Measurements from ENCODE around the gene IGF1R. TPM values are rescaled to one million over a fixed set of nuclear protein-coding genes. Genes with fewer than 3 reads are reported as not detected.

Gene IGF1R
- total RNA-seq, 1 experiment from 2014 or later: 16.3 TPM

GRCh38 chr15:98674336-98674735 lies 26.0 kb downstream of the IGF1R start (continued):
- TF ChIP-seq REST (IDR thresholded peaks at IDR 0.05; ENCODE audit: low read depth) (no peak), POLR2AphosphoS5 (IDR thresholded peaks at IDR 0.05; ENCODE audit: low read depth, low read length) (no peak), POLR2A (IDR thresholded peaks at IDR 0.05; ENCODE audit: borderline replicate concordance, extremely low read depth, insufficient read depth, insufficient read length) (no peak), CEBPB (IDR thresholded peaks at IDR 0.05; ENCODE audit: low read depth) (no peak)

GRCh38 chr15:98676586-98677270 lies 28.4 kb downstream of the IGF1R start:
- Histone ChIP-seq H3K36me3 (ENCODE audit: control insufficient read depth in 1 of 2, insufficient read depth in 2 of 2, low read length in 2 of 2) (no peaks in the 10 kb centered on the region), H3K9ac (ENCODE audit: low read length) (no peak overlapping the region), H3K9me3 (ENCODE audit: control insufficient read depth in 1 of 2, insufficient read depth in 1 of 2, low read depth in 1 of 2, low read length in 2 of 2) (no peaks in the 10 kb centered on the region), H3K4me2 (ENCODE audit: low read length) (no peak overlapping the region), H3K9me2 (ENCODE audit: insufficient read depth) (no peaks in the 10 kb centered on the region), H2AFZ (ENCODE audit: low read depth, low read length, poor library complexity, severe bottlenecking) (no peak overlapping the region), H3K27ac (ENCODE audit: low read depth, low read length) (no peak overlapping the region), H3K4me3 (replicated peaks in 1 of 2; ENCODE audit: low read depth in 1 of 2, low read length in 2 of 2) (no peak overlapping the region), H3K27me3 (ENCODE audit: insufficient read depth, low read length) (no peaks in the 10 kb centered on the region), H4K20me1 (ENCODE audit: insufficient read depth) (no peaks in the 10 kb centered on the region), H3K4me1 (ENCODE audit: control insufficient read depth in 1 of 2, insufficient read depth in 2 of 2, low read length in 2 of 2) (no peaks in the 10 kb centered on the region), H3K79me2 (ENCODE audit: insufficient read depth, low read length) (no peaks in the 10 kb centered on the region)
- ChIA-PET CTCF (no interaction called here), POLR2A (no interaction called here), RAD21 (ENCODE audit: low non-redundant PET in 1 of 2, low total read pairs in 2 of 2, uncharacterized antibody in 2 of 2, unreplicated experiment in 2 of 2) (no interaction called here)
- TF ChIP-seq ATF3 (IDR thresholded peaks at IDR 0.05) (no peak), REST (IDR thresholded peaks at IDR 0.05; ENCODE audit: low read depth) (no peak), EZH2 (IDR thresholded peaks at IDR 0.05) (no peak), JUND (IDR thresholded peaks at IDR 0.05) (no peak)
- ATAC-seq (no peak), DNase-seq (ENCODE audit: low read depth, low spot score) (no peak)
- no TSS peak for BruUV-seq (replicated peaks)
- intact Hi-C loops (cut with micrococcal nuclease): no loop called here
